ENCODE results near the gene SLC6A5.

Gene SLC6A5

DNA sequence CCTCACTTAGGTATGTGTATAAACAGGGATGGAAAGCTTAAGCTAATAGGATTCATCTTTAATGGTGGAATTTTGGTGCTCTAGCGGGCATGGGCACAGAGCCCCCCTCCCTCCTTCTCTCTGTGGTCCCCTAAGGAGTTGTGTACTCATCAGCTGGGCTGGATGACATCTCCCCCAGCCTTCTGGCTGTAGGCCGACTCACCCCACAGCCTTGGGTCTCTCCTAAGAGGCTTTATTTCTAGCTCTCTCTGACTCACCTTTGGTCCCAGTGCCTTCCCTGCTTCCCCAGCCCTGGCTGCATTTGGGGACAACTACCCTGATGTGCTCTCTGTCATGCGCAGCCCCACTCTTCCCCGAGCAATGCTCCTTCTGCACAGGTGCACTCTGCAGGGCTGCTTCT lies 26.9 kb downstream of the SLC6A5 start:
- no peak for DNase-seq

DNA sequence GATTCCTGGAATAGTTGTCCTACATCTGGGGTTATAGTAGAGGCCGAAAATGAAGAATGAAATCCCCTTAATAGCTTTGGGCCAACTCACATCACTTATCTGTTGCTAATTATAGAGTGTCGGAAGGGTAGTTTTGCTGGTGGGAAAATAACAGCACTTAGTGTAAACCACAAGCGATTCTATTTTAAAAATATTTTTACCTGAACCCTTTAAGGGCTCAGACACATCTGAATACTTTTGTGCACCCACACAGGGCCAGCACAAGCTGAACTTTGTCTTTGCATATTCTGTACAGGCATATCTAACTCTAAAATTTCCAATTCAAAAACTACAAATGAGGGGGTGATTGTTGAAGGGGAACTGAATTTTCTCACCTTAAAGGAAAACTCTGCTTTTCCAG lies 27.6 kb downstream of the SLC6A5 start:
- DNase-seq: no peak

DNA sequence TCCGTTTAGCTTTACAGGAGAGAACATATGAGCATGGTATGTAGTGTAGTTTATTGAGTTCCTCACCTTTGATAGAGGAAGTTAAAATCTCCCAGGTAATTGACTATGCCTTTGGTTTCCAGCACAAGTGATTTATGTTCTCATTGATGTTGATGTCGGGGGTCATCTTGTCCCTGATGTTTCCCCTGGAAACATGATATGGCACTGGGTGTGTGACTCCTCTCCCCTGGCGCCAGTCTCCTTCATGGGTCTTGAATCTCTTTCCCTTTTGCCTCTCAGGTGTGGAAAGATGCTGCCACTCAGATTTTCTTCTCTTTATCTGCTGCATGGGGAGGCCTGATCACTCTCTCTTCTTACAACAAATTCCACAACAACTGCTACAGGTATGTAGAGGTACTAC lies 28.3 kb downstream of the SLC6A5 start:
- DNase-seq: no peak

DNA sequence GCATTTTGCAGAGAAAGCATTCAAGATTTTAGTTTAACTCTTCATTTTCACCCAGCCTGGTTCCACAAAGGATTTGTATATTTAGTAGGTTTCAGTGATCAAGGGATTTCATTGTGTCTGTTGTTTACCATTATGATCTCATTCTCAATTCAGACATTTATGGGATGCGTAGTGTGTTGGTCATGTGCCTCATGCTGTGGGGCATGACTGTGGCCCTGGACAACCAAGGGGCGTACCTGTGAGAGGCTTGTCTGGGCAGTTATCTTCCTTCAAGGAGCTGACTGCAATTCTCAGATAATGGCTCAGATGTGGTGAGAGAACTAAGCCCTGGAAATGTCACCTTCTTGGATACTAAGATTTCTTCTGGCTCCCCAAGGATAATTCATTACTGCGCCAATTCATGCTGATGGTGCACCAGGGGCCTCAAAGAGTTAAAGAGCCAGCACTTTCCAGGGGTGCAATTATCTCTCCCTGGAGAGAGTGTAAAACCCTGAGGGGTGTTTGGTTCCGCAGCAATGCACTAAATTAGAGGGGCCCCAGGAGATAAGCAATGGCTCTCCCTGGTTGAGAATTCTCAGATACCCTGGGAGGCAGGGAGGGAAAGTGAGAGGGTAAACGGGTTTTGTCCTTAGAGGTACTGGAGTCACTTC lies 32.2 kb downstream of the SLC6A5 start:
- DNase-seq: no peak

DNA sequence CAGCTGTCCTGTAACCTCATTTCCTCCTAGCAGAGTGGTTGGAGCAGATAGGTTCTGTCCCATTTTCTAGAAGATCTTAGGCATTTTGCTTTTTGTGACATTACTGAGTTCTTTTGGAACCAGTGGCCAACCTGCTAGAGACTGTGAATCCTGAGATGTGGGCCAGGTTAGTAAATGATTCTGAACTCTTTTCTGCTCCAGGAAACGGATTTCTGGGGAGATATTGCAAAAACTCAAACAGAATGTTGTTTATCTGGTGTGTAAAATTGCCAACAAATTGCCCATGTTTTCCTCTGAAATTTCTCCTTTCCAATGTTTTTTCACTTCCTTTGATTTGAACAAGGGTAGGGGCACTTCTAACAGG lies 32.7 kb downstream of the SLC6A5 start:
- no peak for DNase-seq

DNA sequence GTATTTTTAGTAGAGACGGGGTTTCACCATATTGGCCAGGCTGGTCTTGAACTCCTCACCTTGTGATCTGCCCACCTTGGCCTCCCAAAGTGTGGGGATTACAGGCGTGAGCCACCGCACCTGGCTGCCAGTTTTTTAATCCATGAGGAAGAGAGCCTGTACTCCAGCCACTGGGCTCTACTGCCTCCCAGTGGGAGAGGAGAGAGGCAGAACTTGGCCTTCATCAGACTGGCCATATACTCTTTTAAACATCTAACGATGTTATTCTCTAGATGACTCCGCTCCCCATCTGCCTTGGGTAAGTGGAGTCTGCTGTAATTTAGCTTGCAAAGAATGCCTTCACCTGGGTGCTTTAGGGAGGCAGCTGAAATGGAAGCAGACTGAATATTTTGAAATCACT lies 34.6 kb downstream of the SLC6A5 start:
- no peak for DNase-seq

DNA sequence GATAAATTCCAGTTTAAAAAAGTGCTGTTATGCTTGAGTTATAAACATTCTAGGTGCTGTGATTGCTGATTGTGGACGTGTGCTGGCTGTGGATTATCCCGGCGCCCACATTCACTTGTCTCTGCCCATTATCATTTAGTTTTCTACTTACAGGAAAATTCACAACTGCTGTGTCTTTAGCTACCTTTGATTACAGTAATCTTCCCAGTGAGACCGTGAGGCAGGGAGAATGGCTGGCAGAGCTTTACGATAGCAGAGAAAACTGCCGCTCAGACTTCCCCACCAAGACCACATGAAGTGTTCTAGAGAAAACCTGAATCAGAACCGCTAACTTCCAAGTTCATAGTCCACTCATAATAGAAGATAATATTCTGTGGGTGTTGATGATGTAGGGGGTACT lies 35.4 kb downstream of the SLC6A5 start:
- DNase-seq: no peak

DNA sequence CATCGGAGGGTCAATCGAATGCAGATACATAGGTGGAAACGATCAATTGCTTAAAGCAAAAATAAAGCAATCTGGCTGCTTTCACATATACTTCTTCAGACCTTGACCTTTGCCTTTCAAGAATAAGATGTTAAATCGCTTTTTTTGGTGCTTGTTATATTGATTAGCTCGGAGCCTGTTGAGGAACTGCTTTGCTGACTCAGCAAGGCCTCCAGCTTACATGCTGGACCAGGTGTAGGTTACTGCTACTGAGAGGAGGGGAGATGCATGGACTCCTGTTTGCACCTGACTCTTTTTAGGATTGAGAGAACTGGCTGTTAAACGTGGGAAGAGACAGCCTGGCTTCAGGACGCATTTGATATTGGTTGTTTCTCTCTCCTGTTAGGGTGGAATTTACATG lies 38.7 kb downstream of the SLC6A5 start:
- no peak for DNase-seq

DNA sequence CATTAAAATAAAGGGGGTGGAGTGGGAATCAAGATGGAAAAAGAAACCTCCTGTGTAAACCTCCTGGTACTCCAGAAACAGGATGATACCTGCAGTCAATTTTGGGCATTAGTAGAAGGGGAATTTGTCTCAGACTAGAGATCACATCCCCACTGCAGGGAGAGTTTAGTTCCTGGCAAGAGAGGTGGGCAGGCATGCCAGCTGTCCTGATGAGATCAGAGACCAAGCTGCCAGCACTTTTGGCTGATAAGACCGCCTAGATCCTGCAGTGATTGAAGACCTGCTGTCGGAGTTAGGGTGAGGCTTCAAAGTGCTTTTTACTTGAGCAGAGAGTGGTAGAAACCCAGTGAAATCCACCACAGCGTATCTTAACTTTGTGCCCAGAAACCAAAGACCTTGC lies 40.3 kb downstream of the SLC6A5 start:
- DNase-seq: no peak

DNA sequence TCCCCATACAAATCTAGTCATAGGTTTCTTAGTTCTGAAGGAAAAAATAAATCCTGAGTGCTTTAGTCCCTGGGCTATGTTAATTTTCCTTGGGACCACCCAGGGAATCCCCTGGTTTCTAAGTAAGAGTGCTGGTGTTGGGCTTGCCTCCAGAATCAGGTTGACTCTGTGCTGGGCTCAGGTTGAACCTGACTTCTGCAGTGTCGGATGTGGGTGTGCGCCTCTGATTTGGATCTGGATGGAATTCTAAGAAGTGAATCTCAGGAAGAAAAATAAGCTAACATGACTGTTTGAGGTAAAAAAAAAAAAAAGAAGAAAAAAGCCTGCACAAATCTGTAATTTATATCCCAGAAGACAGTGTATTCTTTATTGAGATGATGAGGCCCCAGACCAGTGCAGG lies 41.0 kb downstream of the SLC6A5 start:
- no peak for DNase-seq

DNA sequence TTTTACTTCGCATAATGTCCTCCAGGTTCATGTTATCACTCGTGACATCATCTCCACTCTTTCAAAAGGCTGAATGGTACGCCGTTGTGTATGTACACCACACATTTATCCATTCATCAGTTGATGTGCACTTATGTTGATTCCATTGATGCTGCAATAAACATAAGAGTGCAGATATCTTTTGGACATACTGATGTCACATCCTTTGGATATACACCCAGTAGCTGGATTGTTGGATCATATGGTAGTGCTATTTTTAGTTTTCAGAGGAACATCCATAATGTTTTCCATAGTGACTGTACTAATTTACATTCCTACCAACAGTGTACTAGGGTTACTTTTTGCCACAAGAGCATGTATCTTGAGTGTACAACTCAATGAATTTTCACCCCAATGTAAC lies 45.0 kb downstream of the SLC6A5 start:
- no peak for DNase-seq

DNA sequence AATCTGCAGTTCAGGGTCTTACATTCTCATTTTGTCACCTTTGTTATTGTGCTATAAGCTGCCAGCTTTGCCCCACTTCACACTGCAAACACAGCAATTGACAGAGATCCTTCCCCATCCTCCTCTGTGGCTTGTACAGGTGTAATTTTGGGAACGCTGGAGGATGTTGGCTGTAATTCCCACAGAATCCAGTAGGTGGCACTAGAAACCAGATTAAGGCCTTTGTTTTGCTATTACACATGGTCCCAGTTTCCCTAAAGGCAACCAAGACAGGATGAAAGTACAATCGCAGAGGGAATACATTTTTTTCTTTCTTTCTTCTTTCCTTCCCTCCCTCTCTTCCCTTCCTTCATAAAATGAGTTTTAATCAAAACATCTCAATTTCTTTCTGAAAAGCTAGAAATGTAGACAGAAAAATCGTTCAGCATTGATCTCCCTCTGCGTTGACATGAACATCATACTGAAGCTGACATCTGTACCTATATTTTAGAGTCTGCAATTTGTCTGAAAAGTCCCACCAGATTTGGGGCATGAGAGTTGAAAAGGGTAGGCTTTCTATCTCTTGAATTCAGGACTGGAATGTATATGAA lies 48.7 kb downstream of the SLC6A5 start:
- DNase-seq: no peak

DNA sequence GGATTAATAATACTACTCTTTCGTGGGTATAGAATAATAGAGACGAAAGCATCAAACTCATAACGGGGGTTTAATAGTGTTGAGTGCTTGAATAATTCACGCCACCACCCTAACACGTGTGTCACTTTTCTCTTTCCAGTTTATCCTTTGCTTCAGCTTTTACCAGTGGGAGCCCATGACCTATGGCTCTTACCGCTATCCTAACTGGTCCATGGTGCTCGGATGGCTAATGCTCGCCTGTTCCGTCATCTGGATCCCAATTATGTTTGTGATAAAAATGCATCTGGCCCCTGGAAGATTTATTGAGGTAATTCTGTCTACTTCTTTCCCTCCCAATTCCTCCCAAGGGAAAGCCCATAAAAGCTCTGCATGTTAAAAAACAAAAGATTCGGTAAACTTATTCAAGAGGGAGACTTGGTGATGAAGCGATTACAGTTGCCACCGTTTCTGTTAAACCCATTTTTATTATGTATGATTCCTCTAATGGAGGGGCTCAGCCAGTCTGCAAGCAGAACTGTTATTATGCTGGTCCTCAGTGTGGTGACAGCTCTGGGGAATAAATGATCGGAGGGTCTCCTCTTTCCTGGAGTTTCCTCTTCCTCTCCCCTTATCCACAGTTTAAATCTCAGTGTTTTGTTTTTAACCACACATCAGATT lies 52.9 kb downstream of the SLC6A5 start:
- no peak for DNase-seq

DNA sequence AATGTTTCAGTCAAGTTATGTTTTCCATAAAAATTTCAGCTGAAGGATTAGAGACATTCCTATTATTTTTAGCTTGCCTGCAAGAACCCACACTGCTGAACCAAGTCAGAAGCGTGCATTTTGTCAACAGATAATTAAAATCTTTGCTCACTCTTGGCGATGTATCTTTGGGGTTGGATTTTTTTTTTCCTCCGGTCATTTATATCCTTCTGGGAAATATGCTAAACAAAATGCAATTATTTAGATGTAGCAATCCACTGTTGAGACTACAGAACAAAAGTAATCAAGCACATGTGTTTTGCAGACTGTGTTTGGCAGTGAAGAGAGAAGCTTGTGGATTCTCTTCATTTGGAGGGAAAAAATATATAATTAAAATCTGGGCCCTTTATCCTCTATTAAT lies 54.6 kb downstream of the SLC6A5 start:
- no peak for DNase-seq

DNA sequence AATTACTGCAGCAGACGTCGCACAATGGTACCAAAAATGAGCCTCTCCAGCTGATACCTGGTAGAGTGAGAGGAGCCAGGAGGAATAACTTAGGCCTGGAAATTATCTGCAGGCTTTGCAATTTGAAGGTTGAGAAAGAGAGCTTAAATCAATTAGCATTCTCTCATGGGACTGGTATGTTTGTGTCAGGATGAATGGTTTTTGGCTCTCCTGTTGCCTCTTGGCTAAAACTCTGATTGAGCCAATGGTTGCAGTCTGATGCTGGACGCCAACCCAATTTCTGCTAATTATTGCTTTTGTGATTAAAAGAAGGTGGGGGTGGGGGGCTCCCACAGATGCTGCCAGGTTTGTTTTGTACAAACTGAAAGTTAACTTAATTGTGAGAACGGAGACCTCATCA lies 57.5 kb downstream of the SLC6A5 start:
- DNase-seq: no peak

DNA sequence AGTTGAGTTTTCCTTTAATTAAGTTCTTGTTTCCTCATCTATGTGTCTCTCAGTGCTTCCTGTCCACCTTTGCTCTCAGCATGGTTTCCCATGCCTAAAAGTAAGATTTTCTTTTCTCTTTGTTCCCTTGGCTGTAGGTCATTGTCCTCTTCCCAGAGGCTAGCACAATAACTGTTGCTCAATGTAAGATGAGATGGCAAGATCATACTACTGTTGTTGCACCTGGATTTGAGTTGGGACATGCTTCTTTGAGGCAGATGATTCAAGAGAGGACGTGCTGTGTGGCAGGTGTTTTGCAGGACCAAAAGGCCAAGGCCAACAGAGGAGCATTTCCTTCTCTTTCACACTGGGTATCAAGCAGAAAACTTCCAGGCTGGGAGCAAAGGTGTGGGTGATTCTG lies 58.7 kb downstream of the SLC6A5 start:
- DNase-seq: no peak

DNA sequence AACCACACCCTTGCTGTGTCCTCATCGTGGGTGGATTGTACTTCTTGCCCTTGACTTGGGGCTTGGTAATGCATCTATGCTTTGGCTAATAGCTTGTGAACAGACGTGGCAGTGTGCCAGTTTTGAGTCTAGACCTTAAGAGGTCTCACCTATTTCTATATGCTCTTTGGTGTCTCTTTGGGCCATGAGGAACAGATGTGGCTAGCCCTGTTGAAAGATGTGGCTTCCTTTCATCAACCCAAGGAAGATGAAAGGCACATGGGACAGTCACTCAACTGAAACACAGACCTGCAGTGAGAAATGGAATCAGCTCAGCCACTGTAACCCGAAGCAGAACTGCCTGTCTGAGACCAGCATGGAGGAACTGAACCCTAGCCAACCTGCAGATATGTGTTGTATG lies 62.0 kb downstream of the SLC6A5 start:
- no peak for DNase-seq

DNA sequence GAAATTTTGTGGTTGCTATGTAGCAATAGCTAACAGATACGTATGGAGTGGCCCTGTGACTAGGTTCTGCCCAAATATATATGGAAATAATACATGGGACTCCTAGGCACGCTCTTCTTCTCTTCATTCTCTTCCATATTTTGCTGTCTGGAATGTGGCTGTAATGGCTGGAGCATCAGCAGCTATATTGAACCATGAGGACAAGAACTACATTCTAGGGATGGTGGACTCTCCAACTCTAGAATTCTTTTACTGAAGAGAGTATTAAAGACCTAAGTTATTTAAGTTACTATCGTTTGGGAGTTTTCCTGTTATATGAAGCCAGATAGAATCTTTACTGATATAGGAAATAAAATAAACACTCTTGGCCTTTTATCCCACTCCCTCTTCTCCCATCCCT lies 62.4 kb downstream of the SLC6A5 start:
- DNase-seq: no peak

DNA sequence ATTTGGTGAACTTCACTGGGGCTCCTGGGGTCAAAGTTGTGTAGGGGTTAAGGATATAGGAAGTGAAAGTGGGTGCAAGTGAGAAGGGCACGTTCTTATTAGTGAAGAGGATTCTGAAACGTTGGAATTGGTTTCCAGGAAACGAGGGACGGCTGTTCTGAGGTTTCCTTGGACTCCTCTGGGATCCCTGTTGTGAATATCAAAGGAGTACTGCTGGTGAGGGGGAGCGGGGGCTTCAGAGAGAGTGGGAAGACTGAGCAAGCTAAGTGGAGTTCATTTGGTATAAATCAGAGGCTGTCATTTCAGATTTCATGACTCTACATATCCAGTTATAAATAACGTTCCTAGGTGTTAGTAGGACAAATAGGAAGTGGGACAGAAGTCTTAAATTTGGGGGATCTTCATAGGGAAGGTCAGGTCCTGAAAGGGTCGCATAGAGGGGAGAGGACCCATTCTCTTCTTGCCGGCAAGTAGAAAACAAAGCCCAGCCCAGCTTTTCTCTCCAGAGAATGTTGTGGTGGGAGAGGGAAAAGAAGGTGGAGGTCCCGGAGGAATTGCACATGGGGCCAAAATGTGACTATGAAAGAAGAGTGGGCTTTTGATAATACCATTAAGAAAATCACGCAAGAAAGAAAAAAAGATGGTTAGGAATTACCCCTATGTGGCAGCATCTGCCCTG lies 68.9 kb downstream of the SLC6A5 start:
- no peak for DNase-seq

DNA sequence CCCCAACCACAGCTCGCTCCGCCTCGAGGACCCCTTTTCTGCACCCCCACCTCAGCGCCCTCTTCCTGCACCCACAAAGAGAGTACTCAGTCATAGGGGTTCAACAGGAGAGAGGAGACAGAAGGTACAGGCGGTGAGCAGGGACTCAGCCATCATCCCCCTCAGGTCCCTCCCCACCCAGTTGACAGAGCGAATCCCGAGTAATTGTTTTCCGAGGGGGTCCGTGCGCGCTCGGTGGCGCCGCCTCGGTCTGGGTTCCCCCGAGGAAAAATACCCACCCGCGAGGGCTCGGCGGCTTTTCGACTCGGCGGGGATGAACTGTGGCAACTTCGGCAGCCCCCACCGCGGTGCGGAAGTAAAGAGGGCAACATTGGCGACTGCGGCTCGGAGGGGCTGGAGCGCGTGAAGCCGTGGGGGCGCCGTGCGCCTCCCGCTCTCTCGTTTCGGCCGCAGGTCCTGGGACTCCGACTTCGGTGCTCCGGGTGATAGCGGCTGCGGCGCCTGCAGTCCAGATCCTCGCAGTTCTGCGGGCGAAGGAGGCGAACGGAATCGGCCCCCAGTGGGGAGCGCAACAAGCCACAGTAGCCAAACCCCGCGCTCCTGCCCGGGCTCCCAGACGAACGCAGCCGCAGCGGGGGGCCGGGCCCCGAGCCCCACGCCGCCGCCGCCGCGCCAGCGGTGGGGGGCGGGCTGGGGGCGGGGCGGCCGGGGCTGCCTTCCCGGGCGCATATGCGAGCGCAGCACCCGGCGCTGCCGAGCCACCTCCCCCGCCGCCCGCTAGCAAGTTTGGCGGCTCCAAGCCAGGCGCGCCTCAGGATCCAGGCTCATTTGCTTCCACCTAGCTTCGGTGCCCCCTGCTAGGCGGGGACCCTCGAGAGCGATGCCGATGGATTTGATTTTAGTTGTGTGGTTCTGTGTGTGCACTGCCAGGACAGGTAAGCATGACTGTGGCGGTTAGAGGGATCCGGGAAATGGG lies 69.7 kb downstream of the SLC6A5 start, which contains the start of gene NELL1:
Gene NELL1 (plus strand): TSS at position 743 of the 976 bp plus-strand sequence.
- no peak for DNase-seq

DNA sequence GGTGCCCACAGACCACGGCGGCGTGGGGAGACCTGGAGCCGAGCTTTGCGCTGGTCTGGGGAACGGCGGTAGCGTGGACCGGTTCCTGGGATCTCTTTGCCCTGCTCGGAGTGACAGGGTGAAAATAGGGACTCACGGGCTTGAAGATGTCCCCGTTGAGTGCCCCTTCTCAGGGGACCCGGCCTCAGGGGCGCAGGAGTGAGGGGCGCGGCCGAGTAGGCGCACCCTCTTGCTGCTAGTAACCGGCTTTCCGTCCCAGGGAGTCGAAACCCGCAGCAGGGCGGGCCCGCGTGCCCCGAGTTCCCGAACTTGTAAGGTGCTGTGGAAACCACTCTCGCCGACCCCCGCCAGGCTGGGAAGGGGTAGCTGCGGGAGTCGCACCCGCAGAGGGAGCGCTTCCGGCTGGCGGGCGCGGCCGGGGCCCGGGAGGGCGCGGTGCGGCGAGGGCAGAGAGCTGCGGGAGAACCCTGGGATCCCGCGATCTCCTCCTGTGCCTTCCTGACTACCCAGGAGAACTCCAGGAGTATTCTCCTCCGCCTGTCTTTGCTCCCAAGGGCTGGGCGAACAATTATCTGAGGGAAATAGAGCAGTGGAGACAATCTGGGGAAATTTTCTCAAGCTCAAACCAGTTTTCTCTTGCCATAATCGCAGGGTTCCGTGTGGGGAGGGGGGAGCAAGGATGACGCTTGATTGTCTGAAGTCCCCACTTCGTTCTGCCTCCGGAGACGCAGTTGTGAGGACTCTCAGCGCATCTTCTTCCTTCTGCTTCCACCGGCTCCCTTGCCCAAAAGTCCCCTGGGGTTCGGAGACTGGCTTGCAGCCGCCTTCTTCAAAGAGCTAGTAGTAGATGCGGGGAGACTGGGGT lies 70.6 kb downstream of the SLC6A5 start:
- no peak for DNase-seq

DNA sequence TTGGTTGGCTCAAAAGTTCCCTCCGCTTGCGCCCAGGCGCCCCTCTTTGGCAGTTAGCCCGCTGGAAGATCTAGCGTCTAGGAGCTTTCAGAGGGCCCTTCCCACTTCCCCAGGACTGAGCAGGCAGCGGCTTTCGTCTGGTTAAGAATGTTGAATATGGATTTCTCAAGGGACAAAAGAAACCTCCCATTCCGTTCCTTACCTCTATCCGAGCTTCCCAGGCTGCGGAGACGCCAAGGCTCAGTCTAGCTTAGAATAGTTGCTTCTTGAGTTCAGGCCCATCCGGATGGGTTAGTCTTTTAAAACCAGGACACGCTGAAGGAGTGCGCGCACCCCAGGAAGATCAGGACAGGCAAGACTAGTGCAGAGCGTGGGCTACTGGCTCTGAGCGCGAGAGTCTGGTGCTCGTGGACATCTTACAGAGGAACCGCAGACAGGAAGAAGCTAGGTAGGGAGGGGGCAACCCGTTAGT lies 71.6 kb downstream of the SLC6A5 start:
- DNase-seq: no peak
